Uterus (tissue), 2 donors: ENCODE results near the gene ASH1L.

Source experiments
- POLR2A ChIP-seq, 2 donors: fragments of 450-650 bp; IDR thresholded peaks; one replicate each; pipeline ENCODE4 v1.6.1; 2016; ENCODE audit warnings: antibody characterized with exemption in 2 of 2, mild to moderate bottlenecking in 1 of 2, moderate library complexity in 1 of 2
- TF ChIP-seq, protein P1 (sequence below), 4 experiments: fragments of 200-600 bp in 2 of 4; fragments of 450-650 bp in 2 of 4; sonication (generic) in 2 of 4; IDR thresholded peaks; one replicate each; pipeline ENCODE4 v1.5.1; 2016 to 2019; ENCODE audit warnings: antibody characterized with exemption in 4 of 4, mild to moderate bottlenecking in 2 of 4, moderate library complexity in 1 of 4

DNA sequence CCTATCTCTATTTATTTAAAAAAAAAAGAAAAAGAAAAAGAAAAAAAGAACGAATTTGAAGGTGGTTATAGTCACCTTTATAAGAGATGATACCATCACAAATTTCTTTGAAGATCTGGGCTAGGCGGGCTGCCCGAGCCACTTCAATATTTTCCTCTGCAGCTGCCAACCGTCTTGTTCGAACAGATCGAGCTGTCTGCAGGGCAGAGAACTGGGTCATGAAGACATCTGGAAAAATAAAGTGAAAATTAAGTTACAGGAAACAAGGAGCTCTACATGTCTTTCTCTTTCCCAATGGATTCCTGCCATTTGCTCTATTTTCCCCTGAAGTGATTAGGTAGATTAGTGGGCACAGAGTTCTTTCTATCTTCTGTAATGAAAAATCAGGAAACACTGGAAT, 210.0 kb downstream of the ASH1L start:
- TF ChIP-seq, protein P1, sequence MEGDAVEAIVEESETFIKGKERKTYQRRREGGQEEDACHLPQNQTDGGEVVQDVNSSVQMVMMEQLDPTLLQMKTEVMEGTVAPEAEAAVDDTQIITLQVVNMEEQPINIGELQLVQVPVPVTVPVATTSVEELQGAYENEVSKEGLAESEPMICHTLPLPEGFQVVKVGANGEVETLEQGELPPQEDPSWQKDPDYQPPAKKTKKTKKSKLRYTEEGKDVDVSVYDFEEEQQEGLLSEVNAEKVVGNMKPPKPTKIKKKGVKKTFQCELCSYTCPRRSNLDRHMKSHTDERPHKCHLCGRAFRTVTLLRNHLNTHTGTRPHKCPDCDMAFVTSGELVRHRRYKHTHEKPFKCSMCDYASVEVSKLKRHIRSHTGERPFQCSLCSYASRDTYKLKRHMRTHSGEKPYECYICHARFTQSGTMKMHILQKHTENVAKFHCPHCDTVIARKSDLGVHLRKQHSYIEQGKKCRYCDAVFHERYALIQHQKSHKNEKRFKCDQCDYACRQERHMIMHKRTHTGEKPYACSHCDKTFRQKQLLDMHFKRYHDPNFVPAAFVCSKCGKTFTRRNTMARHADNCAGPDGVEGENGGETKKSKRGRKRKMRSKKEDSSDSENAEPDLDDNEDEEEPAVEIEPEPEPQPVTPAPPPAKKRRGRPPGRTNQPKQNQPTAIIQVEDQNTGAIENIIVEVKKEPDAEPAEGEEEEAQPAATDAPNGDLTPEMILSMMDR (IDR thresholded peaks at IDR 0.05) = no peak
- no peak for TF ChIP-seq POLR2A (IDR thresholded peaks at IDR 0.05)
